ENCODE results near the gene WDFY4. TPM values are rescaled to one million over a fixed set of nuclear protein-coding genes. Genes with fewer than 3 reads are reported as not detected.

Gene WDFY4
- total RNA-seq, 2 experiments from 2014 or later: 0.11 TPM; not detected in 1

DNA sequence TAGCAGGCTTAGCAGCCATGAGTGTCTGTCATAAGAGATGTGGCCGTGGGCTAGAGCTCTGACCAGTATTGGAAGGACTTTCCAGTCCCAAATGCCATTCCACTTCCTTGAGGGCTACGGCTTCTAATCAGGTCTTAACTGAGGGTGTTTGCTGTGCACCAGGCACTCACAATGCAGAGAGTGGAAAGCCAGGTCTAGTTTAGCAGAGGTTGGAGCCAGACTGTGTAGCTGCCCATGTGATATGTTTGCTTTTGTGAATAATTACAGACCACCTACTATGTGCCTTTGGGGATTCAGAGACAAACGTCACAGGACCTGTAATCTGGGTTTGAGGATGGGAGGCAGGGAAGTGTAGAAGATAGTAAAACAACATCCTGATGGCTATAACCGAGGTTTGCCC is 79.8 kb downstream of the WDFY4 start:
- POLR2A ChIA-PET: no interaction called here
- CTCF ChIA-PET: interaction anchor here (0.9 kb wide), 1 partner anchor 108 kb away, joined by 3 read pairs; no protein-coding TSS in a partner anchor

DNA sequence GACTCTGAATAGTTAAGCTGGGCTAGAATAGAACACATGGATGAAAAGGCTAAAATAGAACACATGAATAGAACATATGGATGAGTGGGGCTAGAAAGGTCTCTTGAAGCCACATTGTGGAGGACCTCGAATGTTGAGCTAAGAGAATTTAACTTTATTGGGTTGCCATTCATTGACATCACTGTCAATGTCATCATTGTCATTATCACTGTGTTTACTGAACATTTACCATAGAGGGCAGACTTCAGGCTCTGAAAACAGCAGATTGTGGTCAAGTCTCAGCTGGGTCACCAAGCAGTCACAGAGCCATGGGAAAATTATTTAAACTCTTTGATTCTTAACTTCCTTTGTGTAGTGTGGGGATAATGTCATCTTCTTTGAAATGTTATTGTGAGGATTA is 80.4 kb downstream of the WDFY4 start:
- ChIA-PET POLR2A (no interaction called here), CTCF (no interaction called here)

DNA sequence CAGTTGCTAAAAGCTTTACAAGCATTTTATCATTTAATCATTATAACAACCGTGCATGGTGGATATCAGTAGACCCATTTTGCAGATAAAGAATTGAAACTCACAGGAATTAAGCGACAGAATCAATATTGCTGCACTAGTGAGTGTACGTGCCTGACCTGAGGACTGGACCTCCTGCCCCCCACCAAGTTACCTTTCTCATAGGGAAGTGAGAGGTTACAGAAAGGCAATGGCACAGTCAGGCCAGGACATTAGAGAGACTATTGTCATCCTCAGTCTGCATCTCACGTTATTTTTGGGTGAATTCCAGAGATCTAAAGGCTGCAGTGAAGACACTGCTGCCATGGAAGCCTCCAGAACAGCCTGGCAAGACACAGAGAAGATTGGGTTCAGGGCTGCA is 80.9 kb downstream of the WDFY4 start:
- POLR2A ChIA-PET: no interaction called here

DNA sequence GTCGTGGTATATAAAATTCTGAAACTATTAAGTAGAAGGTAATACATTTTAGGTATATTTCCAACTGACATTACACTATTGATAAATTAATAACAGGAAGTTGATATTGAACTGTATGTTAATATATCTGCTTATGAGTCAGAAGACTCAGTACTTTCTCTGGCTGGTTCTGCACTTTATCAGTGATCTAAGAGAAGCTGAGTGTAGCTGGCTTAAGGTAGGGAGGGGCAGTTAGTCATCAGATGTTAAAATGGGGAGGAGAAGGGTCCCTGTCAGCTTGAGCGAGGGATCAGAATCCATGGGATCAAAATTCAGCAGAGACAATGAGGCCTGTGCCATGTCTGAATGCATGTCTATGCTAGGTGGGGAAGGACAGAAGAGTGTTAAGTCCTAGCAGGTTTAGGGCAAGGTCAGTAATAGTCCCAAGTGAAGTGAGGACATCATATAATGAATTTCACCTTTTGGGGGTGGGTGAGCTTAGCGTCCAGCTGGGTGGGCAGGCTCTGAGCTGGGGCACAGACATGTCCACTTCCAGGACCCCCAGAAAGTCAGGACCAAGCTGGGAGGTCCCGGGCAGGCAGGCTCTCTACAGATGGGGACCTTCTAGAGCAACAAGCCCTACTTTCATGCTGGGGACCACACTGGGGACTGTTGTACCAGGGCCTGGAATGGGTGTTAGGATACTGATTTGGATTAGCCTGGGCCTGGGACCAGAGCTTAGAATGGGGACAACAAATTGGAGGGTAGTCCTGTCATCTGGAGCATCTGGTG is 82.9 kb downstream of the WDFY4 start:
- ChIA-PET CTCF (no interaction called here), POLR2A (no interaction called here)

More for the DNA sequence above, 80.9 kb downstream of the WDFY4 start:
- CTCF ChIA-PET: no interaction called here

GRCh38 chr10:48768144-48768766 is 83.6 kb downstream of the WDFY4 start:
- ChIA-PET CTCF (no interaction called here), POLR2A (no interaction called here)

- CTCF ChIA-PET: no interaction called here
Measured at GRCh38 chr10:48768926-48769325, 84.3 kb downstream of the WDFY4 start.

DNA sequence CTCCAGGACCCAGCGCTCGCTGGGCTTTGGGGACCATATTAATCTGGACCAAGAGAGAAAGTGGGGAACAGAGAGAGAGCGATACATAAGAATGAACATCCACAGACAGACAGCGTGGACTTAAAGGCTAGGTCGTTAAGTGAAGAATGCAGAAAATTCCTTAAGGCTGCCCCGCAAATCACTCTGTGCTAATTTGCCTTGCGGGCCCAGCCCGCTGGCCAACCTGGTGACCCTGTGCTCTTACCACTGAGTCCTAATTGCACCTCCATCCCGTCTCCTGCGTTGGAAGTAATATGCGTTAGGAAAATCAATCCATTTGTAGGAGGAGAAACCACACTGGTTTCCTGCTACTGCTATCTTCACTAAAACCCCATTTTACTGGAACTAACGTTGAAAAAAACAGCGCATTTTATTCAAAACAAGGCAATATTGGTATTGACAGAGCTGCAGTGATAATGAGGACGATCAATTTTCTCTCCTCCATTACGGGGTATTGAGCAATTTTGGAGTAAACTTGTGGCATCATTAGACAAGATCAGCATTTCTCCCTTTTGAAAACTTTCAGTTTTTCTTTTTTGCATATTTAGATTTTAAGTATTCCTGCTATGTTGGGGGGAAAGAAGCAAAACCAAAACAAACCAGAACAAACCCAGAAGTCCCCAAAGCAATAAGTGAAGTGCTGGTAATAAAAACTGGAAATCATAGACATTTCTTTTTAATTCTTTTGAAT is 85.2 kb downstream of the WDFY4 start:
- CTCF ChIA-PET: no interaction called here

More at GRCh38 chr10:48768926-48769325, 84.3 kb downstream of the WDFY4 start:
- POLR2A ChIA-PET: no interaction called here

DNA sequence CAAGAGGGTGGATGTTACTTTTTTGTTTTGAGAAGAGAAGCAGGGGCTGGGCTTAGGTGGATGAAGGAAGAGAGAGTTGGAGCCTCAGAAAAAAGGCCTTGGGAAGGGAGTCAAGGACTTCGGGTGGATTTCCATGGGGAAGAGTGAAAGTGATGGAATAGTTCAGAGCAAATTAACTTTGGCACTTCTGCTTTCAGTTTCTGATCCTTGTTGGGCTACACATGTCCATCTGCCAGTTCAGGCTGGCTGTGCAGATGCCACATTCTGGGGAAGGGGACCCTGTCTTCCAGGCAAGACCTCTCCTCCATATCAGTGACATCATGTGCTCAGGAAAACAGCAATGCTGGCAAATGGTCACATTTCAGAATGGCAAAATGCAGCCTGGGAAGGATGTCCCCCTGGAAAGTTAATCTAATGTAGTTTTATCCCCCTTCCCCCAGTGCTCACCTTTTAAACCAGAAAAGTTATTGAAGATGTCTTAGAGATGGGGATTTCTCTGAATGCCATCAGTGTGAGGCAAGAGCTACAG is 86.0 kb downstream of the WDFY4 start:
- CTCF ChIA-PET: no interaction called here
- POLR2A ChIA-PET: no interaction called here

More for the DNA sequence above, 85.2 kb downstream of the WDFY4 start:
- POLR2A ChIA-PET: no interaction called here

DNA sequence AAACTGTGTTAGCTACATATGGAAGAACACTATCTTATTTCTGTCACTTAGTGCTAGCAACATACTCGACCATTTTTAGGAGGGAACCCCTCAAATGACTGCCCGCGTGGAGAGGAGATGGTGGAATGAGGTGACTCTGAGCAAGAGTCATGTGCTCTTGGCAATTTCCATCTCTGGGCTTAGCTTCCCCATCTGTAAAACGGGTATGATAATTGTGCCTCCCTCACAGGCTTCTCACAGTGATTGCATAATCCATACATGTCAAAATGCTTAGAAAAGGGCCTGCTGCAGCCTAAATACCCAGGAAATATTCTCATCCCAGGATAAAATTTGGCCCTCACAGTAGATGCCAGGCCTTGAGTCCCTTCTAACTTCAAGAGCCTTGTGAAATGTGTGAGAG is 86.6 kb downstream of the WDFY4 start:
- POLR2A ChIA-PET: no interaction called here
- CTCF ChIA-PET: no interaction called here

GRCh38 chr10:48772059-48772458 is 87.4 kb downstream of the WDFY4 start:
- ChIA-PET POLR2A (no interaction called here), CTCF (no interaction called here)

GRCh38 chr10:48773580-48773979 is 88.9 kb downstream of the WDFY4 start:
- CTCF ChIA-PET: no interaction called here
- POLR2A ChIA-PET: no interaction called here

DNA sequence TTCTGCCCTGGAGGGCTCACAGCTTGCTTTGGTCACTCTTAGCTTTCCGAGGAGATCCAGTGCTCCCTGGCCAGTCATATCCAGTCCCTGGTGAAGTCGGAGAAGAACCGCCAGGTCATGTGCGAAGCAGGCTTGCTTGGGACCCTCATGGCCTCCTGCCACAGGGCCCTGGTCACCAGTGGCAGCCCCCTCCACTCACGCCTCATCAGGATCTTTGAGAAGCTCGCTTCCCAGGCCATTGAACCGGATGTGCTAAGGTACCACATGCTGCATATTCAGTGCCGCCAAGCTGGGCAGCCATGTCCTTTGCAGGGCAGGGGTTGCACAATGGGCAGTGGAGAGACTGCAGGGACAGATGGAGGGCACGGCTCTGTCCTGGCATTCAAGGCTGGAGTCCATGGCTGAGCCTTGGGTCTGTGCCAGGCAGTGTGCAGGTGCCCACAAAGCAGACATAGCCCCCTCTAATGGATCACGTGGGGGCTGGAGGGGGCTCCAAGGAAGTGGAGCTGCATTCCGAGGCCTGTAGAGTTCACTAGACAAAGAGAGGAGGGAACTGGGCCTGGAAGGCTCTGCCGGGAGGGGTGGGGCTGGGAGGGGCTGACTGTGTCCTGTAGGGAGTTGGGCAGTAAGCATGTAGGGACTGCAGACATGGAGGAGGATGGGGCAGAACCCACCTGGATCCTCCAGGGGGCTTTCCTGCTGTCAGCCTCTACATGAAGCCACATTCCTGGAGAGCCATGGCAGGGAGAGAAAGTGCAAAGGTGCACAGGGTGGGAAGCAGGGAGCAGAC is 89.9 kb downstream of the WDFY4 start:
- CTCF ChIA-PET: no interaction called here

GRCh38 chr10:48775206-48775517 is 90.5 kb downstream of the WDFY4 start:
- ChIA-PET CTCF (no interaction called here), POLR2A (no interaction called here)

More for the DNA sequence above, 89.9 kb downstream of the WDFY4 start:
- POLR2A ChIA-PET: no interaction called here

GRCh38 chr10:48776005-48776522 is 91.4 kb downstream of the WDFY4 start:
- POLR2A ChIA-PET: no interaction called here
- CTCF ChIA-PET: no interaction called here

DNA sequence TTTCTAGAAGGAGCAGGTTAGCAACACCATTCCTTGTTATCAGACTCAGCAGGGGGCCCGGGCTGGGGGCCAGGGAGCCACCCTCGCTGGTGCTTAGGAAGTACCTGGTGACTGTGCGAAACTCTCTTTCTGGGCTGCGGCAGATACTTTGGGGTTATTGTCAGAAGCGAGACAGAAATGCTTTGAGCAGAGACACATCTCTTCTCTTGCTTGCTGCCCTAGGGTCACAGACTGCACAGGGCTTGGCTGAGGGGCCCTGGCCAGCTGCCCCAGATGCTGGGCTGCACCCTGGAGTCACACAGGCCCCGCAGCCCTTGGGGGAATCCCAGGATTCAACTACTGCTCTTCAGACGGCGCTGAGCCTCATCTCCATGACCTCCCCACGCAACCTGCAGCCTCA is 91.9 kb downstream of the WDFY4 start:
- ChIA-PET POLR2A (no interaction called here), CTCF (no interaction called here)

- ChIA-PET POLR2A (no interaction called here), CTCF (no interaction called here)
Measured at GRCh38 chr10:48777110-48777509, 92.4 kb downstream of the WDFY4 start.

DNA sequence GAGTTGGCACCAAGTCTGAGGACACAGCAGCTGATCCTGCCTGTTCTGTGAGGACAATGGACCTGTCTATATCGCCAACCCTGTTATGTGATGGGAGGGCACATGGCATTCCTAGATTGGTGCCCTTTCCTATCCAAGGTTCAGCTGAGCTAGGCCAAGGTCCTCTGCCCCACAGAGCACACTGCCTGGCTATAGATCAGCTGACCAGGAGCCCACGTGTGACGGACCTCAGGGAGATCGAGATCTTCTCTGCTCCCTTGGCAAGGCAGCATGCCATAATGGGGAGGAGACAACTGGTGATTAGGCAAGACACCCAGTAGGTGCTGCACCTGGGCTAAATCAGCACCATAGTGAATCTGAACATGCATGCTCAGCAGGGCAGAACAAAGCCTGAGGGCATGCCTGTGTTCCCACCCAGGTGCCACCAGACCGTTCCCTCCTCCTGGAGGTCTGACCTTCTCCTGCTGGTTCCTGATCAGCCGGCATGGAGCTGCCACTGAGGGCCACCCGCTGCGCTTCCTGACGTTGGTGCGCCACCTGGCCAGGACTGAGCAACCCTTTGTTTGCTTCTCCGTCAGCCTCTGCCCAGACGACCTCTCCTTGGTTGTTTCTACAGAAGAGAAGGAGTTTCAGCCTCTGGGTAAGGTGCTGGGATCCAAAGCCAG is 93.7 kb downstream of the WDFY4 start:
- ChIA-PET POLR2A (no interaction called here), CTCF (no interaction called here)

DNA sequence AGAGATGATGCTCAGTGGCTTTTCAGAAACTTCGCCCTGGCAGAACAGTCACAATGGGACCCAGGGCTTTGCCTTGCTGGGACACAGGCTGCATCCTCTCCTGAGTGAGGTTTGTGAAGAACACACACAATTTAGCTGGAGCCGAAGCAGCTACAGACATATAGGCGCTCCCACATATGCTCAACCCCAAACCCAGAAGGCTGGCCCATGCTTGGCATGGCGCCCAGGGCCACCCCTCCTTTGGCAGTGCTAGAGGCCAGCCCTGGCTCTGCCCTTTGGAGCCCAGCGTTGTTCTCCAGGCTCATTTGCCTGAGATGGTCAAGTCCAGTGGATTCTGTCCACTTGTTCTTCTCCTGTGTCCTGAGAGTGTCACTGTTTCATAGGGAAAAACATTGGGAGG is 94.4 kb downstream of the WDFY4 start:
- CTCF ChIA-PET: no interaction called here
- POLR2A ChIA-PET: no interaction called here

GRCh38 chr10:48779546-48780152 is 95.0 kb downstream of the WDFY4 start:
- POLR2A ChIA-PET: no interaction called here
- CTCF ChIA-PET: no interaction called here
